Left ventricle myocardium inferior (tissue), 1 donor: ENCODE measurements around the gene DNAJB4. TPM values are rescaled to one million over a fixed set of nuclear protein-coding genes. Genes with fewer than 3 reads are reported as not detected.

ENCODE experiments used
- DNase-seq: peaks from one replicate; pipeline ENCODE4 v3.0.0-alpha.2; 2020
- H3K27ac ChIP-seq: fragments of 200-600 bp; replicated peaks from 2 replicates; pipeline ENCODE4 v1.8.0; 2021
- H3K27me3 ChIP-seq: fragments of 200-600 bp; 2 replicates; pipeline ENCODE4 v1.8.0; 2021; ENCODE audit warnings: low read depth
- H3K36me3 ChIP-seq: fragments of 200-600 bp; 2 replicates; pipeline ENCODE4 v1.8.0; 2021
- H3K4me1 ChIP-seq: fragments of 200-600 bp; 2 replicates; pipeline ENCODE4 v1.8.0; 2021
- H3K4me3 ChIP-seq: fragments of 200-600 bp; 2 replicates; pipeline ENCODE4 v1.8.0; 2021; ENCODE audit warnings: mild to moderate bottlenecking, moderate library complexity
- H3K9me3 ChIP-seq: fragments of 200-600 bp; replicated peaks from 2 replicates; pipeline ENCODE4 v1.8.0; 2021
- CTCF ChIP-seq: fragments of 200-600 bp; IDR thresholded peaks from 2 replicates; pipeline ENCODE4 v1.8.0; 2021; ENCODE audit warnings: antibody characterized with exemption, mild to moderate bottlenecking, borderline replicate concordance
- intact Hi-C: fragments of 100-400 bp; cut with micrococcal nuclease; formaldehyde crosslinking; loops from one replicate; pipeline ENCODE4 v1.11.0; 2022
- total RNA-seq: library from RNA; stranded (reverse); fragmentation: NEBNext Ultra II Directional; extraction: Animal tissue kit (Norgen Biotek cat#: 25700); gene quantifications from one replicate; pipeline ENCODE4 v1.2.1, GENCODE V29; 2021
- donor health status: DM: no; HTN: yes; CAD: no; lungs with severe emphysema.

The DNAJB4 gene
- total RNA-seq, 1 donor from 2014 or later = 118 TPM

GRCh38 chr1:78029793-78030192 lies 25.1 kb downstream of the DNAJB4 start:
- Histone ChIP-seq H3K27me3 (no peaks in the 10 kb centered on the region), H3K4me3 (no peak overlapping the region), H3K27ac (no peak overlapping the region), H3K4me1 (peaks cover 8% of the 10 kb centered on the region), H3K36me3 (no peaks in the 10 kb centered on the region), H3K9me3 (no peaks in the 10 kb centered on the region)
- no peak for TF ChIP-seq CTCF
- intact Hi-C loops = no loop called here
- DNase-seq = no peak

GRCh38 chr1:78032996-78033796 lies 28.5 kb downstream of the DNAJB4 start:
- no peaks in the 10 kb centered on the region for H3K9me3 ChIP-seq
- intact Hi-C loops = no loop called here
- peak overlapping the region; percentile 47 for H3K27ac ChIP-seq

GRCh38 chr1:78033797-78034172 lies 29.0 kb downstream of the DNAJB4 start:
- Histone ChIP-seq H3K4me3 (no peak overlapping the region), H3K27ac (peak overlapping the region; percentile 47), H3K36me3 (no peaks in the 10 kb centered on the region), H3K4me1 (peaks cover 19% of the 10 kb centered on the region), H3K27me3 (no peaks in the 10 kb centered on the region), H3K9me3 (no peaks in the 10 kb centered on the region)
- intact Hi-C loops = no loop called here
- no peak for TF ChIP-seq CTCF
- no peak for DNase-seq

More at GRCh38 chr1:78032996-78033796, 28.5 kb downstream of the DNAJB4 start:
- Histone ChIP-seq H3K36me3 (no peaks in the 10 kb centered on the region), H3K4me1 (peaks cover 13% of the 10 kb centered on the region), H3K4me3 (no peak overlapping the region), H3K27me3 (no peaks in the 10 kb centered on the region)
- no peak for TF ChIP-seq CTCF
- no peak for DNase-seq

GRCh38 chr1:78035121-78035520 lies 30.4 kb downstream of the DNAJB4 start:
- Histone ChIP-seq H3K4me3 (no peak overlapping the region), H3K36me3 (no peaks in the 10 kb centered on the region), H3K9me3 (no peaks in the 10 kb centered on the region), H3K27ac (no peak overlapping the region), H3K27me3 (no peaks in the 10 kb centered on the region), H3K4me1 (peaks cover 21% of the 10 kb centered on the region)
- intact Hi-C loops = no loop called here
- TF ChIP-seq CTCF = no peak
- no peak for DNase-seq

GRCh38 chr1:78036450-78036849 lies 31.7 kb downstream of the DNAJB4 start:
- intact Hi-C loops = no loop called here
- H3K4me3 ChIP-seq = no peak overlapping the region
- H3K27me3 ChIP-seq = no peaks in the 10 kb centered on the region
- peaks cover 21% of the 10 kb centered on the region for H3K4me1 ChIP-seq
- no peaks in the 10 kb centered on the region for H3K36me3 ChIP-seq
- DNase-seq = no peak
- H3K9me3 ChIP-seq = no peaks in the 10 kb centered on the region
- no peak overlapping the region for H3K27ac ChIP-seq
- TF ChIP-seq CTCF = no peak
